Lung (tissue), 12 donors: ENCODE measurements around the gene TMEM117. TPM values are rescaled to one million over a fixed set of nuclear protein-coding genes. Genes with fewer than 3 reads are reported as not detected.
A peak's percentile ranks its signal among the peaks of the same experiment; 100 is the strongest.

Source experiments
- ATAC-seq: fragments of 200-7000 bp; cut with Tn5 transposase; one replicate; pipeline ENCODE4 v1.9.1; 2020; ENCODE audit warnings: moderate number of reproducible peaks; ENCODE audit not compliant: insufficient read depth, low FRiP score
- DNase-seq, 3 donors: peaks; one replicate each; pipeline ENCODE4 v3.0.0-alpha.2; 2013 to 2017
- H3K27ac ChIP-seq, 2 donors: one replicate each; pipeline ENCODE4 v1.5.1; 2013; ENCODE audit warnings: mild to moderate bottlenecking in 2 of 2, moderate library complexity in 2 of 2, control low read depth in 1 of 2, inconsistent platforms in 1 of 2, low read depth in 1 of 2, low read length in 1 of 2
- H3K27me3 ChIP-seq, 3 donors: one replicate each; pipeline ENCODE4 v1.5.1; 2013; ENCODE audit warnings: low read length in 2 of 3; ENCODE audit not compliant: control insufficient read depth in 3 of 3, insufficient read depth in 3 of 3
- H3K36me3 ChIP-seq, 4 donors: one replicate each; pipeline ENCODE4 v1.5.1; 2013; ENCODE audit warnings: low read length in 4 of 4, mild to moderate bottlenecking in 1 of 4, moderate library complexity in 1 of 4; ENCODE audit not compliant: control insufficient read depth in 4 of 4, insufficient read depth in 4 of 4
- H3K4me1 ChIP-seq, 5 donors: one replicate each; pipeline ENCODE4 v1.5.1; 2013; ENCODE audit warnings: low read length in 5 of 5, mild to moderate bottlenecking in 2 of 5, moderate library complexity in 1 of 5; ENCODE audit not compliant: control insufficient read depth in 5 of 5, insufficient read depth in 5 of 5
- H3K4me3 ChIP-seq: one replicate; pipeline ENCODE4 v1.5.1; 2013; ENCODE audit warnings: mild to moderate bottlenecking, control low read depth, moderate library complexity
- H3K9ac ChIP-seq, 2 donors: one replicate each; pipeline ENCODE4 v1.5.1; 2013; ENCODE audit warnings: low read length in 2 of 2, control low read depth in 1 of 2; ENCODE audit not compliant: insufficient read depth in 1 of 2
- H3K9me3 ChIP-seq, 4 donors: one replicate each; pipeline ENCODE4 v1.5.1; 2013; ENCODE audit warnings: low read length in 3 of 4, mild to moderate bottlenecking in 1 of 4, moderate library complexity in 1 of 4; ENCODE audit not compliant: control insufficient read depth in 4 of 4, insufficient read depth in 3 of 4
- WGBS, 2 donors: extraction: QIAGEN DNeasy Blood & Tissue Kit; methylation state at CpG; one replicate each; pipeline ENCODE4 v1.1.7; 2013; 5-methylcytosine and 5-hydroxymethylcytosine counted together
- polyA plus RNA-seq, 2 donors: library from polyadenylated mRNA; stranded (reverse); fragments of 200-250 nt; gene quantifications; one replicate each; pipeline ENCODE4 v1.2.1, GENCODE V29; 2013
- total RNA-seq, 2 donors: library from RNA; depleted of rRNA in 1 of 2; stranded (reverse); fragments of >200 nt in 1 of 2; gene quantifications; one replicate each; pipeline ENCODE4 v1.2.1, GENCODE V29; 2014 to 2021
- TF ChIP-seq, protein P1 (sequence below): IDR thresholded peaks from 2 replicates; pipeline ENCODE4 v1.5.1; 2012; ENCODE audit warnings: mild to moderate bottlenecking; ENCODE audit errors: control extremely low read depth, extremely low read depth
- donor health status: control.
- donor health status: control.
- donor health status: Bipolar disorder and iron deficiency.
- donor health status: healthy.
- donor health status: DM: yes; HTN: yes; CAD: no.

Gene TMEM117
- total and polyA plus RNA-seq, 4 donors: 1.2 to 6.1 (median 2.3) TPM

DNA sequence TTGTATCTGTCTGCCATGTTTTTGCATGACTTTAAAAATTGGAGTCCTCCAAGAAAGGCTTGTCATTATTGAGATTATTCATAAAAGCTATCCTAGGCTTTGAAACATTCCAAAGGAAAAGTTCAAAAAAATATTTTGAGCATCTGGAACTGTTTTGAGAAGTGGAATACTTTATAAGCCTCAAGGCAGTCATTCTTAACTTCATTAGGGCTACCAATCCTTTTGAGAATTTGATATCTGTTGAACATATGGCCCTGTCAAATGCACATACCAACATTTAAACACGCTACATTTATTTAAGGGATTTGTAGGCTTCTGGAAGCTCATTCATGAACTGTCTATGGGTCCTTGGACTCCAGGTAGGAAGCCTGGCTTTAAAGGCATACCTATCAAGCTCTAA is 77.0 kb downstream of the TMEM117 start:
- DNase-seq (no peak), ATAC-seq (no peak)
- no peak overlapping the region for H3K27ac ChIP-seq
- TF ChIP-seq, protein P1, sequence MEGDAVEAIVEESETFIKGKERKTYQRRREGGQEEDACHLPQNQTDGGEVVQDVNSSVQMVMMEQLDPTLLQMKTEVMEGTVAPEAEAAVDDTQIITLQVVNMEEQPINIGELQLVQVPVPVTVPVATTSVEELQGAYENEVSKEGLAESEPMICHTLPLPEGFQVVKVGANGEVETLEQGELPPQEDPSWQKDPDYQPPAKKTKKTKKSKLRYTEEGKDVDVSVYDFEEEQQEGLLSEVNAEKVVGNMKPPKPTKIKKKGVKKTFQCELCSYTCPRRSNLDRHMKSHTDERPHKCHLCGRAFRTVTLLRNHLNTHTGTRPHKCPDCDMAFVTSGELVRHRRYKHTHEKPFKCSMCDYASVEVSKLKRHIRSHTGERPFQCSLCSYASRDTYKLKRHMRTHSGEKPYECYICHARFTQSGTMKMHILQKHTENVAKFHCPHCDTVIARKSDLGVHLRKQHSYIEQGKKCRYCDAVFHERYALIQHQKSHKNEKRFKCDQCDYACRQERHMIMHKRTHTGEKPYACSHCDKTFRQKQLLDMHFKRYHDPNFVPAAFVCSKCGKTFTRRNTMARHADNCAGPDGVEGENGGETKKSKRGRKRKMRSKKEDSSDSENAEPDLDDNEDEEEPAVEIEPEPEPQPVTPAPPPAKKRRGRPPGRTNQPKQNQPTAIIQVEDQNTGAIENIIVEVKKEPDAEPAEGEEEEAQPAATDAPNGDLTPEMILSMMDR: no peak
- WGBS, 2 donors: 0 to 47% methylated on average over 1 of the region's 1 CpG
- no peaks in the 10 kb centered on the region for H3K9me3 ChIP-seq
- H3K4me1 ChIP-seq: no peaks in the 10 kb centered on the region
- H3K27me3 ChIP-seq: no peaks in the 10 kb centered on the region
- no peak overlapping the region for H3K9ac ChIP-seq
- no peak overlapping the region for H3K4me3 ChIP-seq
- no peaks in the 10 kb centered on the region for H3K36me3 ChIP-seq

DNA sequence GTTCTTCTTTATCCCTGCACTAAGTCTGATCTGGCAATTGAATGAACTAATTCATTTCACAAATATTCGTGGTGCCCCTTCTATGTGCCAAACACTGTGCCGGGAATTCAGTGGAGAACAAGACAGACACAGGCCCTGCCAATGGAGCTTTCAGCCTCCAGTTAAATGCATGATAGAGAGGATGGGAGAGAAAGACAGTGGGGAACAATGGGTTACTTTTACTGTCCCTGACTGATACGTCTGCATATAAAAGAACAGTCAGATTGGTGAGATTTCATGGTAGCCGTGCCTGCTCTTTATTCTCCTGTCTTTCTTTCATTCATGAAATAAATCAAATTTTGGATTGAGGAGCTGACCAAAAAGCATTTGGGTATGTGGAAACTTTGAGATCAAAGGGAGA is 78.5 kb downstream of the TMEM117 start:
- ATAC-seq: no peak
- Histone ChIP-seq H3K9me3 (no peaks in the 10 kb centered on the region), H3K27me3 (no peaks in the 10 kb centered on the region), H3K36me3 (no peaks in the 10 kb centered on the region), H3K9ac (no peak overlapping the region), H3K4me3 (no peak overlapping the region), H3K4me1 (peaks cover 0 to 7% (median 0%) of the 10 kb centered on the region in 5 donors), H3K27ac (no peak overlapping the region)
- no peak for DNase-seq
- WGBS, 2 donors: 74 to 82% methylated on average over 4 of the region's 4 CpGs
- TF ChIP-seq, protein P1: no peak

DNA sequence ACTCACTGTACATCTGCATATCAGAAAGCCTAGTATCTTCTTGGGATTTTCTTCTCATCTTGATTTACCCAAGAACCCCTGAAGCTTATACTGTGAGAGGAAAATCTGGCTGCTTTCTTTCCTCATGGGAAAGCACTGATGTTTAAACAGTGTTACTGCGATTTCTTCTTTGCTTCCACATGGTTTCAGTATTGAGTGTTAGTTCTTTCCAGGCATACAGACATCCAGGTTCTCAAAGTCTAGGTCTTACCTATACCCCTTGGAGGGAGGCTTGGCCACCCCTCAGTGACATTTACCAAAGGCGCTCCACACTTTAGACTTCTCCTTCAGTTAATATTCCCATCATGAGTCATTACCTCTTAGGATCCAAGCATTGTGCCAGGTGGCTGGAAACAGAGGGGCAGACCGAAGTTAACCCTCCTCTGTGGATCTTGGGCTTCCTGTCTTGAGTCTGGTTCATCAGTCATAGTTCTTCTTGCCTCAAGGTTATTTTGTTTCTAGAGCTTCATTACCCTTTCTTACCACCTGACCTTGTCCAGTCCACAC is 79.1 kb downstream of the TMEM117 start:
- Histone ChIP-seq H3K27ac (no peak overlapping the region), H3K4me1 (peaks cover 0 to 7% (median 0%) of the 10 kb centered on the region in 5 donors), H3K27me3 (no peaks in the 10 kb centered on the region), H3K36me3 (no peaks in the 10 kb centered on the region), H3K9me3 (no peaks in the 10 kb centered on the region), H3K4me3 (no peak overlapping the region), H3K9ac (no peak overlapping the region)
- 75 to 84% methylated on average over 3 of the region's 3 CpGs for WGBS, 2 donors
- TF ChIP-seq, protein P1: no peak
- no peak for ATAC-seq
- no peak for DNase-seq

DNA sequence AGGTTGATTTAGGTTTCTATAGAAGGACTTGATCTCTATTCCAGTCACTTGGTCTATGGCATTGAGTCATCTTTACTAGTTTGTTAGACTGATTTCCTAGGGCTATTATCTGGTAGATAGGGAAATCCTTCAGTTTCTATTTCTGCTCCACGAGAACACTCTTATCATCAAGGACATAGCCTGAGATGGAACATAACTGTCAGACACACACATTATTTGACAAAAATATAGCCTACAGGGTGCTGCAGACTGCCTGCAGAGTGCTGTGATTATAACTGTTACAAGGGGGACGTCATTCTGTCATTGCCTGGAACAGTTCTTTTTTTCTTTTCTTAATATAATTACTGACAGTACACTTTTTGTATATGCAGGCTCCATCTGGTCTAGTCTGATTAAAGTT is 82.0 kb downstream of the TMEM117 start:
- Histone ChIP-seq H3K9ac (no peak overlapping the region), H3K27me3 (no peaks in the 10 kb centered on the region), H3K9me3 (no peaks in the 10 kb centered on the region), H3K36me3 (no peaks in the 10 kb centered on the region), H3K4me1 (peaks cover 0 to 7% (median 0%) of the 10 kb centered on the region in 5 donors), H3K4me3 (no peak overlapping the region), H3K27ac (peak overlapping the region in 1 of 2 donors; percentile 40)
- DNase-seq (no peak), ATAC-seq (no peak)
- TF ChIP-seq, protein P1: no peak
- WGBS, 2 donors: 75 to 87% methylated on average over 2 of the region's 2 CpGs
